ENCODE results near the gene GRID2.

Gene GRID2

GRCh38 chr4:93228021-93228420 lies 924.3 kb downstream of the GRID2 start:
- in situ Hi-C loops (cut with MboI; ENCODE audit: low sequenced_read_pairs, unreplicated experiment): no loop called here
- no peak for DNase-seq (ENCODE audit: low spot score)
- TF ChIP-seq CTCF (IDR thresholded peaks at IDR 0.05; ENCODE audit: borderline replicate concordance, control extremely low read depth, extremely low read depth, insufficient read depth, missing control alignments): no peak

GRCh38 chr4:93232883-93233282 lies 929.1 kb downstream of the GRID2 start:
- in situ Hi-C loops (cut with MboI; ENCODE audit: low sequenced_read_pairs, unreplicated experiment): no loop called here
- DNase-seq (ENCODE audit: low spot score): no peak
- TF ChIP-seq CTCF (IDR thresholded peaks at IDR 0.05; ENCODE audit: borderline replicate concordance, control extremely low read depth, extremely low read depth, insufficient read depth, missing control alignments): no peak

- in situ Hi-C loops (cut with MboI; ENCODE audit: low sequenced_read_pairs, unreplicated experiment): no loop called here
- TF ChIP-seq CTCF (IDR thresholded peaks at IDR 0.05; ENCODE audit: borderline replicate concordance, control extremely low read depth, extremely low read depth, insufficient read depth, missing control alignments): no peak
- no peak for DNase-seq (ENCODE audit: low spot score)
These were observed 933.8 kb downstream of the GRID2 start for GRCh38 chr4:93237521-93237920.

GRCh38 chr4:93243262-93243661 lies 939.5 kb downstream of the GRID2 start:
- no peak for TF ChIP-seq CTCF (IDR thresholded peaks at IDR 0.05; ENCODE audit: borderline replicate concordance, control extremely low read depth, extremely low read depth, insufficient read depth, missing control alignments)
- in situ Hi-C loops (cut with MboI; ENCODE audit: low sequenced_read_pairs, unreplicated experiment): no loop called here
- DNase-seq (ENCODE audit: low spot score): no peak

GRCh38 chr4:93261207-93261606 lies 957.4 kb downstream of the GRID2 start:
- no peak for TF ChIP-seq CTCF (IDR thresholded peaks at IDR 0.05; ENCODE audit: borderline replicate concordance, control extremely low read depth, extremely low read depth, insufficient read depth, missing control alignments)
- no peak for DNase-seq (ENCODE audit: low spot score)
- in situ Hi-C loops (cut with MboI; ENCODE audit: low sequenced_read_pairs, unreplicated experiment): no loop called here

GRCh38 chr4:93263166-93263565 lies 959.4 kb downstream of the GRID2 start:
- no peak for DNase-seq (ENCODE audit: low spot score)
- no peak for TF ChIP-seq CTCF (IDR thresholded peaks at IDR 0.05; ENCODE audit: borderline replicate concordance, control extremely low read depth, extremely low read depth, insufficient read depth, missing control alignments)
- in situ Hi-C loops (cut with MboI; ENCODE audit: low sequenced_read_pairs, unreplicated experiment): no loop called here

- TF ChIP-seq CTCF (IDR thresholded peaks at IDR 0.05; ENCODE audit: borderline replicate concordance, control extremely low read depth, extremely low read depth, insufficient read depth, missing control alignments): no peak
- no peak for DNase-seq (ENCODE audit: low spot score)
- in situ Hi-C loops (cut with MboI; ENCODE audit: low sequenced_read_pairs, unreplicated experiment): no loop called here
These were observed 964.0 kb downstream of the GRID2 start for GRCh38 chr4:93267747-93268146.
